ENCODE measurements around the gene RAP1GAP2.
"Not testable (repeated sequence)": the region's sequence is repeated elsewhere in the genome, so short reads cannot be mapped to it uniquely, and the experiment has no call there.

DNA sequence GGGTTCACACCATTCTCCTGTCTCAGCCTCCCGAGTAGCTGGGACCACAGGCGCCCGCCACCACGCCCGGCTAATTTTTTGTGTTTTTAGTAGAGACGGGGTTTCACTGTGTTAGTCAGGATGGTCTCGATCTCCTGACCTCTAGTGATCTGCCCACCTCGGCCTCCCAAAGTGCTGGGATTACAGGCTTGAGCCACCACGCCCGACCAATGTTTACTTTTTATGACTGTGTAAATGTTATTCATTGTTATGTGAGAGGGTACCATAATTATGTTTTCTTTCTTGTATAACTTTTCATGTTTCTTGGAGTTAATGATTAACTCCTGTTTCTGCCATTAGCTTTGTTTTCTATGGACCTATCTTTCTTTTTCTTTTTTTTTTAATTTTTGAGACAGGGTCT lies 94.5 kb downstream of the RAP1GAP2 start:
- TF ChIP-seq POLR2A, EP300, POLR2AphosphoS5 (IDR thresholded peaks at IDR 0.05): not testable (repeated sequence)
- TF ChIP-seq, protein P1, sequence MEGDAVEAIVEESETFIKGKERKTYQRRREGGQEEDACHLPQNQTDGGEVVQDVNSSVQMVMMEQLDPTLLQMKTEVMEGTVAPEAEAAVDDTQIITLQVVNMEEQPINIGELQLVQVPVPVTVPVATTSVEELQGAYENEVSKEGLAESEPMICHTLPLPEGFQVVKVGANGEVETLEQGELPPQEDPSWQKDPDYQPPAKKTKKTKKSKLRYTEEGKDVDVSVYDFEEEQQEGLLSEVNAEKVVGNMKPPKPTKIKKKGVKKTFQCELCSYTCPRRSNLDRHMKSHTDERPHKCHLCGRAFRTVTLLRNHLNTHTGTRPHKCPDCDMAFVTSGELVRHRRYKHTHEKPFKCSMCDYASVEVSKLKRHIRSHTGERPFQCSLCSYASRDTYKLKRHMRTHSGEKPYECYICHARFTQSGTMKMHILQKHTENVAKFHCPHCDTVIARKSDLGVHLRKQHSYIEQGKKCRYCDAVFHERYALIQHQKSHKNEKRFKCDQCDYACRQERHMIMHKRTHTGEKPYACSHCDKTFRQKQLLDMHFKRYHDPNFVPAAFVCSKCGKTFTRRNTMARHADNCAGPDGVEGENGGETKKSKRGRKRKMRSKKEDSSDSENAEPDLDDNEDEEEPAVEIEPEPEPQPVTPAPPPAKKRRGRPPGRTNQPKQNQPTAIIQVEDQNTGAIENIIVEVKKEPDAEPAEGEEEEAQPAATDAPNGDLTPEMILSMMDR (IDR thresholded peaks at IDR 0.05): not testable (repeated sequence)

All from sigmoid colon (tissue), 4 donors.